Stimulated activated CD4-positive, alpha-beta T cell treated with anti-CD3 and anti-CD28 coated beads, Interleukin-12 subunit alpha, Interleukin-12 subunit beta, amount 100 ng/mL, for 24 hours (primary cell): ENCODE results near the gene CLIP4.

Experiments used
- DNase-seq, 2 experiments: peaks; one replicate each; pipeline ENCODE4 v3.0.0-alpha.2; 2020; ENCODE audit warnings: low read depth in 2 of 2

The CLIP4 gene

DNA sequence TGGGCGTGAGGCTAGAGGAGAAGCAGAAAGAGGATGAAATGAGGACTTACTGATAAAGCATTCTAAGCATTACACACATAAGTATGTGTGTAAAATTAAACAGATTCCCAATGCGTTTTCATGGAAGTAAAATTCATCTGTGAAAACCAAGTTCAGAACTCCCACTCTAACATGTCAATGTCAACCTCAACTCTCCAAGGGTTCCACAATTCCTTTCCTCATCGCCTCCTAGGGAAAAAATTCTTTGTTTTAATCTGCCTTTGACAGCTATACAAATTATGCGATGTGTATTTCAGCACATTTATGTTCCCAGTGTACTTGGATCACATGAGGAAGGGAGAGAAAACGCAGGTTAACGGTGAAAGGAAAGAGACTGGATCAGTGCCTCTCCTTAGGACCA lies 76.6 kb downstream of the CLIP4 start:
- no peak for DNase-seq

DNA sequence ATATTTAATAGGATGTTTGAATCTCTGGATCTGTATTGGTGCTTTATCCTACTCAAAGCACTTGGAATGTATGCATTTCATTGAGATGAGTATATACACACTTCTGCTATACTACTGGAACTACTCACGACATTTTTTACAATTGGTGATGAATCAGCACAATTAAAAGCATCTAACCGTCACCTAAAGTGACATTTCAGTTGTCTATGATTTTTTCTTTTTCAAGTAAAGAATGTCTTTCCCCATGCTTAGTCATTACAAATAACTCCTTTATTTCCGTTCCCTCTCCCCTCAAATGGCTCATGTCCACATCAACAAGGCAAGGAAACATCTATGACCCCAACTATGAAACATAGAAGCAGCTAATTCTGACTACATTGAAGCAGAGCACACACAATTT lies 77.3 kb downstream of the CLIP4 start:
- DNase-seq, result no peak

- no peak for DNase-seq
Observed at GRCh38 chr2:29193111-29193510, 77.9 kb downstream of the CLIP4 start.

GRCh38 chr2:29193681-29194080 lies 78.5 kb downstream of the CLIP4 start:
- DNase-seq, result no peak

- no peak for DNase-seq
Observed at GRCh38 chr2:29195796-29196195, 80.6 kb downstream of the CLIP4 start.

GRCh38 chr2:29196792-29197788 lies 81.9 kb downstream of the CLIP4 start:
- DNase-seq, result peak; percentile 55 to 75

GRCh38 chr2:29201979-29202378 lies 86.8 kb downstream of the CLIP4 start:
- no peak for DNase-seq

GRCh38 chr2:29202819-29203495 lies 87.7 kb downstream of the CLIP4 start:
- no peak for DNase-seq

GRCh38 chr2:29206941-29207340 lies 91.7 kb downstream of the CLIP4 start:
- DNase-seq, result no peak

DNA sequence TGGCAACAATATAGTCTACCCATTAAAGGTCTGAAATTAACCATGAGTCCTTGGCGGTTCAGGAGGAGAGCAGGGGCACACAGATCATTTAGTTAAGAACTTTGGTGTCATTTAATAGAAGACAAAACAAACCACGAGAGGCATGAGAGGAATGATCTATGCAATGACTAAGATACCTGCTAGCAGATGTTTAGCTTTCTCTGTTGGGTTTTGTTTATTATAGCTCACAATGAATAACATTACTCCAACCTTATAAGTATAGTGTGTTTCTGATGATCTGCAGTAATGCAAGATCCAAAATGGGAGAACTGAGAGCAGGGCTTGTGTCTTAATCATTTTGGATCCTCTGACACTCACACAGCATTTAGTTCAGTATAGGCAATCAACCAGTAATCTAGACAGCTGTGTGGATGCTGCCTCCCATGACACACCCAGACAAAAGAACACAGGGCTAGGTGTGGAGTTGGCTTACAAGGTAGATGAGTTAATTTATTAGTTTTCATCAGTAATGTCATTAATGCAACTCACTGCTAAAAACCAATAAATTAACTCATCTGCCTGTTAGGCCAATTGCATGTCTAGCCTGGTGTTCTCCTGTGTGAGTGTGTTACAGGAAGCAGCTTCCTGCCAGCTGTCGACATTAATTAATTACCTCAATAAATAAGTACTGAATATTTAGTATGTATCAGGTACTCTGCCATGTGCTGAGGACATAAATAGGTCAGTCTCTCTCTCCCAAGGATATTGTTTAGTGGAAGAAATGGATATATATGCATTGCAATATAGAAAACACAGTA lies 92.3 kb downstream of the CLIP4 start:
- no peak for DNase-seq

DNA sequence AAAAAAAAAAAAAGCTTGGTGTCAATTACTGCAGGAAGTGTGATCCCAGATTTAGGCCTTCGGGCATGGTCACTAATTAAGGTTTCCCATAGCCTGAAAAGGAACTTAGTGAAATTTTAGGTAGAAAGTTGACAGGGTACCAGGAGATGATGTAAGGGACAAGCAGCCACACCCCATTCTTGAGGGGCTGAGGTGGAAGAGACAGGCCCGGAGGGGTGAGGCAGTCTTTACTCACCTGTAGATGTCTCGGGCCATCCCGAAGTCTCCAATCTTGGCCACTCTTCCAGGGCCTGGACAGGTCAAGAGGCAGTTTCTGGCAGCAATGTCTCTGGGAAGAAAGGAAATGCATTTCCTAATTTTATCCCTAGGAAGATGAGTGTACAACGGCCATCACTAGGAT lies 94.3 kb downstream of the CLIP4 start:
- DNase-seq, result no peak

- no peak for DNase-seq
Observed at GRCh38 chr2:29212009-29212408, 96.8 kb downstream of the CLIP4 start.

DNA sequence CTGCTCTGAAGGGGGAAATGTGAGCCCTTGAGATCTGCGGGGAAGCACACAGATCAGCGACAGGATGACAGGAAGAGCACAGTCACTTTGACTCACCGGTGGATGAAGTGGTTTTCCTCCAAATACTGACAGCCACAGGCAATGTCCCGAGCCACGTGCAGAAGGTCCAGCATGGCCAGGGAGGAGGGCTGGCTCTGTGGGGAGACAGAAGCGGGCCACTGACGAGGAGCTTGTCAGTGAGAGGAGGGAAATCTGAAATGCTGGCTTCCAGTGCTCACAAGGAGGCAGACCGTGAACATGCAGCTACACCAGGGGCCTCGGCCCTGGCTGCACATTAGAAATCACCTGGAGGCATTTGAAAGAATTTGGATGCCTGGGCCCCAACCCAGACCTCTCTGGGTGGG lies 98.7 kb downstream of the CLIP4 start:
- DNase-seq, result no peak

GRCh38 chr2:29215073-29215472 lies 99.9 kb downstream of the CLIP4 start:
- no peak for DNase-seq

DNA sequence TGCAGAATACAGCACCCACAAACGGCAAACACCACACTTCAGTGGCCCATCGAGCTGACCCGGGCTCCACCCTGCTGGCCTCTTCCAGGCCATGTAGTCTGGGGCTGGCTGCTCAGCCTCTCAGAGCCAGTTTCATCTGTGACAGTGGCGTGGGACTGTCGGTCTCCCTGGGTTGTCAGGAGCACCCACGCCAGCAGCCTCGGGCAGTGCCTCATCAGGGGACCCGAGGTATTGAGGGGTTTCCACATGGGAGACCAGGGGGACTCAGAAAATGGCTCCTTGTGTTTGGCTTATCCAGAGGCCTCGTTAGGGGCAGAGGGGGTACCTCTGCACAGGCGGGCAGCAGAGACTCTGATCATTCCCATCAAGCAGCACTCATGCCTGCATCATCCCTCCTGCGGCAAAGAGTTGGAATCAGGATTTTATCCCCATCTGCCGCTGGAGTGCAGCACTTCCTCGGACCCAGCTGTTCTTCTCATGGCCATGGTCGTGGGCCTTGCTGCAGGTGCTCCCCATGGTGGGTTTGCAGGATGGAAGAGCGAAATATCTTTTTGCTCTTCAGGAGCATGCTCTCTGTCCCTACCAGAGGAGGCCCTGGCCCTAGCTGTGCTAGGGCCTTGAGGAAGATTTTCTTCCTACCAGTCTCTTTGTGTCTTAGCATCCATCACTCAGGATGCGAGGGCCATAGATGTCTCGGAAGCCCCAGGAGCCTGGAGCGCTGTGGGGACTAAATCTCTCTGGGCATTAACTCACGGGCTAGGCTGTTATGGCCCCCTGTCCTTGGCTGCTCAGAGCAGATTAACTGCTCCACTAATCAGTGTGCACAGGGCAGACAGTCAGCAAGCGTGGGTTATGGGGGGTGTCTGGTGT lies 100.8 kb downstream of the CLIP4 start:
- DNase-seq, result no peak

- no peak for DNase-seq
Observed at GRCh38 chr2:29216609-29216909, 101.3 kb downstream of the CLIP4 start.

DNA sequence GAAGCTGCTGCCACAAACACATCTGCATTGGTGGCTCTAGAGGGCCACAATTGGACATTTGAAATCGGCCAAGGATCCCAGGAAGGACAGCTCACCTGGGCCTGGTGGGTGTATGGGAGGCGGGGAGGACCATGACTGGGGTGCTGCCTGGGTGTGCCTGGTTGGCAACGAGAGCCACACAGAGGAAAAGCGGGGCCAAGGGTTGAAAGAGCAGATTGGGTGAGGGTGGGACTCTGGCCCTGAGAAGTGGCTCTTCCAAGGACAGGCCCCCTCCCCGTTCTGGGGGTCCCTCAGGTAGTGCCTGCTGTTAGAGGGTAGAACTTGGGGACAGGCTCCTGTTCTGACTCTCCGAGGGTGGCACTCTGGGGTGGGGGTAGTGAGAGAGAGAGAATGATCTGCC lies 102.9 kb downstream of the CLIP4 start:
- DNase-seq, result no peak

DNA sequence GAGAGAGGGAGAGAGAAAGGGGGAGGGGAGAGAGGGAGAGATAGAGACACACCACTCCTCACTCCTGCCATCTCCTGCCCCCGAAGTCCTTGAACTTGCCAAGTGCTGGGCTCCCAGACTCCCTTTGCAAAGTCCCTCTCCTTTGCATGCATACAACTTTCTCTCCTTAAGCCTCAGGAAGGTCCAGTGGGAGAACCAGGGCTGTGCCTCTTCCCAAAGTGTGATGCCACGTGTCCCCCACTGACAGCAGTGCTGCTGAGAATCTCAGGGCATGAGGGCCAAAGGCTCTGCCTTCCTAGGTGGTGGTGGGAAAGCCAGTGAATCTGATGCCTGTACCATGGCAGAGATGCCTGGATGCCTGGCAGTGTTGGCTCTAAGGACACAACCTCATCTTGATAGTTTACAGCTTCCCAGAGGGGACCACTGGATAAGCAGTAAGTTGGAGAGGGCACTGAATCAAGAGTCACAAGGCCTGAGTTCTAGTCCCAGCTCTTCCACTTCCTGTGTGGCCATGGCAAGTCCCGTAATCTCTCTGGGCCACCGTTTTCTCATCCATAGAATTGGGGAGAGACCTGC lies 103.4 kb downstream of the CLIP4 start:
- DNase-seq, result no peak

- DNase-seq, result no peak
Observed at GRCh38 chr2:29219374-29219773, 104.2 kb downstream of the CLIP4 start.

DNA sequence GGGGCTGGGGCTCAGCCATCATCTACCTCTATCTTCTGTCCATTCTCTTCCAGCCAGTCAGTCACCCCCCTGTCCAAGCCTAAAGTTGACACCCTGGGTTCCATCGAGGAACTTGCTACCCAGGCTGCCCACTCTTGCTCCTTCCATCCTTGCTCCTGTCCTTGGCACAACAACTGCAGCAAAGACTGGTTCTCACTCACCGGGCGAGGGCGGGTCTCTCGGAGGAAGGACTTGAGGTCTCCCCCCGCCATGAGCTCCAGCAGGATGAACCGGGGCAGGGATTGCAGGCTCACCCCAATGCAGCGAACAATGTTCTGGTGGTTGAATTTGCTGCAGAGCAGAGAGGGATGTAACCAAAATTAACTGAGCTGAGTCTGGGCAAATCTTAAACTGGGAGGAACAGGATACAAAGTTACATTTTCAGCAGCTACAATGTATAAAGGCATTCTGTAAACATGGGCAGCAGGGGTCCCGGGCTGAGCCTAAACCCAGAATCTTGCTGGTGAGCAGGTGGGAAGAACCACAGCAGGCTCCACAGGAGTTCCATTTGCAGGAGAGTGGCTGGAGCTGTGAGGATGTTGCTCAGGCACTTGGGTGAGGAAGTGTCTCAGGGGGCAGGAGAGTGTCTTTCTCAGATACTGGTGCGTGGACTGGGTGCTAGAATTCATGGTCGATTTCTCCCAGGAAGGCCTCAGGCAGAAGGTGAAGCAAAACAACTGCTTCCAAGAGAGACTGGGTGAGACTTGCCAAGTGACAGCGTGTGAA lies 105.5 kb downstream of the CLIP4 start:
- DNase-seq, result no peak
